Stimulated activated CD4-positive, alpha-beta T cell treated with anti-CD3 and anti-CD28 coated beads, TNF-alpha, amount 100 ng/mL, for 1 hour (primary cell): ENCODE results near the gene NKD2.

Experiments
- DNase-seq, 3 donors: peaks; one replicate each; pipeline ENCODE4 v3.0.0-alpha.2; 2020; ENCODE audit warnings: low read depth in 3 of 3, low spot score in 1 of 3

NKD2 gene

GRCh38 chr5:978693-979092 is 29.9 kb upstream of the NKD2 start:
- DNase-seq: no peak

- no peak for DNase-seq
These were observed 29.3 kb upstream of the NKD2 start for GRCh38 chr5:979100-979817.

GRCh38 chr5:980001-980588 is 28.5 kb upstream of the NKD2 start:
- DNase-seq: no peak

GRCh38 chr5:980966-981365 is 27.6 kb upstream of the NKD2 start:
- DNase-seq: no peak

- DNase-seq: no peak
These were observed 27.1 kb upstream of the NKD2 start for GRCh38 chr5:981456-981855.

- DNase-seq: no peak
These were observed 26.0 kb upstream of the NKD2 start for GRCh38 chr5:982377-983237.

- DNase-seq: no peak
These were observed 25.4 kb upstream of the NKD2 start for GRCh38 chr5:983238-983524.

- DNase-seq: no peak
These were observed 25.0 kb upstream of the NKD2 start for GRCh38 chr5:983568-983967.

- DNase-seq: no peak
These were observed 23.8 kb upstream of the NKD2 start for GRCh38 chr5:984774-985173.

- DNase-seq: no peak
These were observed 20.8 kb upstream of the NKD2 start for GRCh38 chr5:987761-988160.

GRCh38 chr5:988322-988721 is 20.3 kb upstream of the NKD2 start:
- no peak for DNase-seq

- no peak for DNase-seq
These were observed 18.6 kb upstream of the NKD2 start for GRCh38 chr5:989961-990530.

GRCh38 chr5:991472-992267 is 16.9 kb upstream of the NKD2 start:
- no peak for DNase-seq

- no peak for DNase-seq
These were observed 14.4 kb upstream of the NKD2 start for GRCh38 chr5:994272-994607.

- DNase-seq: no peak
These were observed 13.8 kb upstream of the NKD2 start for GRCh38 chr5:994821-995220.

GRCh38 chr5:995318-995717 is 13.3 kb upstream of the NKD2 start:
- DNase-seq: no peak

- no peak for DNase-seq
These were observed 11.6 kb upstream of the NKD2 start for GRCh38 chr5:997001-997474.

GRCh38 chr5:997711-998110 is 10.9 kb upstream of the NKD2 start:
- no peak for DNase-seq

GRCh38 chr5:998246-999031 is 10.2 kb upstream of the NKD2 start:
- DNase-seq: no peak

GRCh38 chr5:999032-999501 is 9.5 kb upstream of the NKD2 start:
- DNase-seq: no peak
